OCI-LY7 (cell line): ENCODE measurements around the gene CASP2.

Experiments used
- CTCF ChIP-seq: fragments of 200-600 bp; sonication (generic); conservative IDR thresholded peaks from 2 replicates; pipeline ENCODE4 v1.5.1; 2014; ENCODE audit warnings: mild to moderate bottlenecking, antibody characterized with exemption, low read length, moderate library complexity, mixed read lengths
- EZH2phosphoT487 ChIP-seq: fragments of 200-600 bp; sonication (generic); IDR thresholded peaks from 2 replicates; pipeline ENCODE4 v1.6.1; 2018; ENCODE audit warnings: low read depth, borderline replicate concordance, mild to moderate bottlenecking, mixed run types, antibody characterized with exemption, low read length, moderate library complexity, mixed read lengths

DNA sequence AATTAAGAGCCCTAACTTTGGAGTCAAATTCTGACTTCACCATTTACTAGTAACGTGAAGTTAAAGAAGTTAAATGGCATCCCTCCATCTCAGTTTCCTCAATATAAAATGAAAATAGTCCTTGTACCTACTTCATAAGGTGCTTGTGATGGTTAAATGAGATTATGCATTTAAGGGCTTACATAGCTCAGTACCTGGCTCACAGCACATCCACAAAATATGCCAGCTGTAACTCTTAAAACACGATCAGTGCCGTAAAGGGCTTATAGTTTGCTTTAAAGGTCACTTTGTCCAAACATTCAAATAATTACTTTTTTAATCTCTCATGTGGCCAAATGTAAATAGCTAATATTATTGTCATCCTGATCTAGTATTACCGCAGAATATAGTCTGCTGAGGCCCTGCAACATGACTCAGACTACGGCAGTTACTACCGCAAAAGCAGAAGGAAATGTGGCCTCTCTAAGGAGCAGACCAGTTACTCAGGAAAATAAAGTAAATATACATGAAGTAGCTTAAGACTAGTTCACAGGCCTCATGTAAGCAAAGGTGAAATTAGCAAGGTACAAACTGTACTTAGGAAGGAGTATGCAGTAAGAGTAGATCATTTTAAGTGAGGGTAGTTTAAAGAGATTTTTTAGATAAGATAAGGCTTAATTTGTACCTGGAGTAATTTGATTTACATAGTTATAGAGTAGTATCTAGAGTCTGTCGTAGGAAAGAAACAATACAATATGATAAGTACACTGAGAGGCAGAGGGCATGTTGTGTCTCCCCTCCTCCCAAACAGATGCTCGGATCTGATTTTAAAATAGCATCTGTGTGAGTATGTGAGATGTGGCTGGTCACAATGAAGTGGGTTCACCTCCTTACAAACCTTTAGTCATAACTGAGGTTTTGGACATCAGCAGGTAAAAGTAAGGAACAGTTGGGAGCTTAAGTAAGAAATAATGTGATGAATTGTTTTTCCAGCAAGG lies 13.1 kb downstream of the CASP2 start:
- TF ChIP-seq CTCF (no peak), EZH2phosphoT487 (no peak)
